Transverse colon (tissue), 4 donors: ENCODE measurements around the gene TNS3.

Experiments used
- CTCF ChIP-seq, 5 experiments: fragments of 200-600 bp in 3 of 5; fragments of 450-650 bp in 2 of 5; sonication (generic) in 3 of 5; IDR thresholded peaks; 1 replicate in 2 of 5; 2 replicates in 3 of 5; pipeline ENCODE4 v1.5.1; 2016 to 2017; ENCODE audit warnings: antibody characterized with exemption in 5 of 5, inconsistent platforms in 3 of 5, mild to moderate bottlenecking in 2 of 5, moderate library complexity in 1 of 5
- POLR2AphosphoS5 ChIP-seq, 3 donors: sonication (generic); formaldehyde crosslinking; IDR thresholded peaks; one replicate each; pipeline ENCODE4 v1.6.1; 2016; ENCODE audit warnings: antibody characterized with exemption in 3 of 3

- TF ChIP-seq CTCF (IDR thresholded peaks at IDR 0.05) (no peak), POLR2AphosphoS5 (IDR thresholded peaks at IDR 0.05) (peak in 2 of 3 donors; percentile 64 to 80)
These were observed 210.1 kb downstream of the TNS3 start for GRCh38 chr7:47371733-47372368.
